HCT116 (cell line): ENCODE results near the gene USP3.
"Not testable (repeated sequence)": the region's sequence is repeated elsewhere in the genome, so short reads cannot be mapped to it uniquely, and the experiment has no call there.

ENCODE experiments used
- CEBPB ChIP-seq: IDR thresholded peaks from 2 replicates; pipeline ENCODE4 v1.6.1; 2012; ENCODE audit warnings: low read depth
- CTCF ChIP-seq, 3 experiments: fragments of 200-600 bp in 1 of 3; sonication (generic) in 1 of 3; IDR thresholded peaks in 2 of 3; conservative IDR thresholded peaks in 1 of 3; 2 replicates each; pipeline ENCODE4 v1.5.1; 2012 to 2017; ENCODE audit warnings: low read depth in 2 of 3, low read length in 2 of 3, antibody characterized with exemption in 1 of 3, borderline replicate concordance in 1 of 3, control low read depth in 1 of 3, mild to moderate bottlenecking in 1 of 3, mixed read lengths in 1 of 3, mixed run types in 1 of 3, moderate library complexity in 1 of 3; ENCODE audit not compliant: insufficient read depth in 1 of 3
- ELF1 ChIP-seq: IDR thresholded peaks from 2 replicates; pipeline ENCODE4 v1.6.1; 2012; ENCODE audit warnings: low read depth, borderline replicate concordance
- EZH2 ChIP-seq: fragments of 200-600 bp; sonication (generic); IDR thresholded peaks from 2 replicates; pipeline ENCODE4 v1.6.1; 2017; ENCODE audit warnings: antibody characterized with exemption, mixed run types
- MAX ChIP-seq: IDR thresholded peaks from 2 replicates; pipeline ENCODE4 v1.6.1; 2012
- POLR2A ChIP-seq: IDR thresholded peaks from 2 replicates; pipeline ENCODE4 v1.7.0; 2011; ENCODE audit warnings: borderline replicate concordance; ENCODE audit not compliant: insufficient read depth, insufficient read length; ENCODE audit errors: extremely low read depth
- POLR2AphosphoS5 ChIP-seq: IDR thresholded peaks from 2 replicates; pipeline ENCODE4 v1.6.1; 2011; ENCODE audit warnings: mild to moderate bottlenecking, low read depth, low read length, moderate library complexity
- RAD21 ChIP-seq: IDR thresholded peaks from 2 replicates; pipeline ENCODE4 v1.6.1; 2012; ENCODE audit warnings: low read depth, mild to moderate bottlenecking
- SP1 ChIP-seq: IDR thresholded peaks from 2 replicates; pipeline ENCODE4 v1.6.1; 2012; ENCODE audit warnings: low read depth
- SRF ChIP-seq: IDR thresholded peaks from 2 replicates; pipeline ENCODE4 v1.6.1; 2012; ENCODE audit warnings: low read depth
- YY1 ChIP-seq: IDR thresholded peaks from 2 replicates; pipeline ENCODE4 v1.6.1; 2011; ENCODE audit warnings: low read length, low read depth, moderate library complexity, mild to moderate bottlenecking; ENCODE audit not compliant: insufficient replicate concordance; ENCODE audit errors: extremely low read depth

- TF ChIP-seq EZH2; CTCF (IDR thresholded peaks at IDR 0.05 in 2 of 3, conservative IDR thresholded peaks at IDR 0.05 in 1 of 3; ENCODE audit: borderline replicate concordance in 1 of 3, insufficient read depth in 1 of 3, low read depth in 2 of 3, low read length in 2 of 3); POLR2A; ELF1; RAD21; MAX; POLR2AphosphoS5; YY1; SP1; CEBPB; SRF: not testable (repeated sequence)
Measured at GRCh38 chr15:63620760-63621159, 116.4 kb downstream of the USP3 start.
